Measurements from ENCODE around the gene IQGAP1. TPM values are rescaled to one million over a fixed set of nuclear protein-coding genes. Genes with fewer than 3 reads are reported as not detected.
A peak's percentile ranks its signal among the peaks of the same experiment; 100 is the strongest.

Gene IQGAP1
- total and polyA plus RNA-seq, 2 of the 4 experiments (the other 2 are of a cell fraction): 87.5 to 207 TPM

- H2AK9ac ChIP-seq (replicated peaks; ENCODE audit: low read depth, low read length, poor library complexity): no peak overlapping the region
- POLR2A ChIA-PET (ENCODE audit: unreplicated experiment): no interaction called here
- no peak for ATAC-seq (ENCODE audit: low read depth)
- peak overlapping the region; percentile 13; the same call in 1 of the 2 replicates for H3K4me2 ChIP-seq (ENCODE audit: low read depth, low read length)
- no peak overlapping the region; a peak in 1 of 4 replicates for H4K8ac ChIP-seq (ENCODE audit: low read depth in 2 of 2, low read length in 2 of 2)
- dilution Hi-C loops (cut with HindIII; ENCODE audit: low sequenced_read_pairs, unreplicated experiment): no loop called here
- H3K18ac ChIP-seq (ENCODE audit: low read depth, low read length): peak overlapping the region; percentile 61
- H3K27ac ChIP-seq (ENCODE audit: insufficient read depth, low read length): peak overlapping the region; percentile 70
- peaks cover 12% of the 10 kb centered on the region for H3K9me1 ChIP-seq (ENCODE audit: insufficient read depth, low read length)
- no peak overlapping the region for H3K4me3 ChIP-seq (ENCODE audit: insufficient read depth, low read depth, low read length)
- no peak overlapping the region for H3K9ac ChIP-seq (ENCODE audit: low read depth, low read length)
- H3K79me1 ChIP-seq (ENCODE audit: low read depth in 1 of 2, low read length in 2 of 2): peaks cover 12 to 53% of the 10 kb centered on the region in 2 experiments
- CTCF ChIA-PET: interaction anchor here (1.5 kb wide), 1 partner anchor 11 kb away, joined by 3 read pairs; no protein-coding TSS in a partner anchor
- H3K4ac ChIP-seq (ENCODE audit: low read depth, low read length): peak overlapping the region; percentile 36; the same call in 1 of the 2 replicates
- TF ChIP-seq SMC3 (IDR thresholded peaks at IDR 0.05; ENCODE audit: low read depth, low read length): no peak
- H3K4me1 ChIP-seq (ENCODE audit: control insufficient read depth, insufficient read depth, low read length): peaks cover 19% of the 10 kb centered on the region
- intact Hi-C loops (cut with micrococcal nuclease): no loop called here
- no peaks in the 10 kb centered on the region for H3K27me3 ChIP-seq (ENCODE audit: control insufficient read depth, insufficient read depth, low read length)
- no peak overlapping the region for H3K56ac ChIP-seq (ENCODE audit: extremely low read depth, insufficient read depth, low read length)
- no CpG with 5 or more reads among the region's 3 CpGs for WGBS, 2 experiments (ENCODE audit: extremely low coverage in 2 of 2, insufficient read length in 1 of 2)
- no peaks in the 10 kb centered on the region; the same call in 1 of the 2 replicates for H3K36me3 ChIP-seq (ENCODE audit: control insufficient read depth, insufficient read depth, low read length)
- peaks cover 83% of the 10 kb centered on the region for H4K20me1 ChIP-seq (ENCODE audit: insufficient read depth, low read length)
- DNase-seq: no peak
- peak overlapping the region; percentile 71; the same call in 1 of the 2 replicates for H3K23ac ChIP-seq (ENCODE audit: low read depth, low read length)
- no peak overlapping the region for H2AFZ ChIP-seq (replicated peaks; ENCODE audit: low read length, poor library complexity)
- no peak overlapping the region for H2BK120ac ChIP-seq (ENCODE audit: low read depth, low read length)
- no peaks in the 10 kb centered on the region for H3K9me3 ChIP-seq (ENCODE audit: control insufficient read depth, insufficient read depth, low read length)
- peak overlapping the region; percentile 40; the same call in 1 of the 3 replicates for H2BK15ac ChIP-seq (ENCODE audit: low read depth, low read length)
- in situ Hi-C loops (cut with MboI; ENCODE audit: low sequenced_read_pairs): no loop called here
- no TSS peak for BruUV-seq (replicated peaks)
- H3K14ac ChIP-seq (replicated peaks; ENCODE audit: low read depth, low read length): 0 out of 2 replicates have a peak overlapping the region, but pooled peaks have one; percentile 4
- no peak overlapping the region; the same call in 1 of the 2 replicates for H4K5ac ChIP-seq (ENCODE audit: low read depth, low read length)
- peak overlapping the region; percentile 78 for H2AK5ac ChIP-seq (ENCODE audit: low read depth, low read length)
- H2BK5ac ChIP-seq (ENCODE audit: low read depth, low read length, poor library complexity, severe bottlenecking): peak overlapping the region; percentile 74
- H4K91ac ChIP-seq (ENCODE audit: insufficient read depth, low read depth, low read length): no peak overlapping the region; the same call in 1 of the 2 replicates
- H2BK20ac ChIP-seq (ENCODE audit: low read depth, low read length): no peak overlapping the region
Measured at GRCh38 chr15:90402767-90403166, 14.7 kb downstream of the IQGAP1 start.
